Right ventricle myocardium inferior (tissue), 1 donor: ENCODE results near the gene TANC2. TPM values are rescaled to one million over a fixed set of nuclear protein-coding genes. Genes with fewer than 3 reads are reported as not detected.

Experiments
- ATAC-seq: fragments of 200-7000 bp; cut with Tn5 transposase; one replicate; pipeline ENCODE4 v1.9.1; 2020; ENCODE audit warnings: mild to moderate bottlenecking, moderate library complexity
- DNase-seq: peaks from one replicate; pipeline ENCODE4 v3.0.0; 2021; ENCODE audit errors: missing footprints
- intact Hi-C: fragments of 100-400 bp; cut with DNase I; formaldehyde crosslinking; loops from one replicate; pipeline ENCODE4 v1.11.0; 2022
- microRNA-seq: library from miRNA; unstranded; fragments of <30 nt; microRNA quantifications from one replicate; pipeline ENCODE4 v1.2.0, GENCODE V29; 2020
- total RNA-seq: library from RNA; stranded (reverse); fragmentation: NEBNext Ultra II Directional; extraction: Animal tissue kit (Norgen Biotek cat#: 25700); gene quantifications from one replicate; pipeline ENCODE4 v1.2.1, GENCODE V29; 2021
- donor health status: DM: no; HTN: yes; CAD: no; lungs with severe emphysema.

TANC2 gene
- total RNA-seq, 1 donor from 2014 or later: 7.1 TPM

DNA sequence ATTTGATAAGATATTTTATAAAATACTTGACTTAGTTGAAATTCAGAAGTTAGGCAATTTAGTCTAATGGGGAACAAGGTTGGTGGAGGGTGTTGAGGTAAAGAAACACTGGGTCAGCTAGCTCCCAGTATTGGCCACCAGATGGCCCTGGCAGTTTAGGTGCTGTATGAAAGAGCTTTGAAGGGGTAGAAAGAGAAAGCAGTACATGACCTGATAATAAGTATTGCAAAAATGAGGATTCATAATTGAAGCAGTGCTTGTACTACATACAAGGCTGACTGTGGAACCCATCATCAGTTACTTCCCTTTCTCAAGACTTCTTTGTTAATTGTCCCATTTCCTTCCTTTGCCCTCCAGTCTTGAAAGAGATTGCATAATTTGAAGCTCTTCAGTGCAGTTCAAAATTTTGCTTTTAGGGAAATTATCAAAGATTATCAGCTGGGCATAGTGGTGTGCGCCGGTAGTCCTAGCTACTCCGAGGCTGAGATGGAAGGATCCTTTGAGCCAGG lies 29.4 kb downstream of the TANC2 start:
- ATAC-seq (peak; percentile 42), DNase-seq (no peak)
- intact Hi-C loops: loop anchor here (5.0 kb wide), 1 partner anchor 412 kb away; no protein-coding TSS in a partner anchor

GRCh38 chr17:62996221-62996620 lies 30.2 kb downstream of the TANC2 start:
- ATAC-seq: no peak
- intact Hi-C loops: loop anchor here (5.0 kb wide), 1 partner anchor 411 kb away; no protein-coding TSS in a partner anchor
- DNase-seq: no peak

GRCh38 chr17:62998166-62998565 lies 32.1 kb downstream of the TANC2 start:
- no peak for DNase-seq
- intact Hi-C loops: loop anchor here (5.0 kb wide), 1 partner anchor 409 kb away; no protein-coding TSS in a partner anchor
- no peak for ATAC-seq

DNA sequence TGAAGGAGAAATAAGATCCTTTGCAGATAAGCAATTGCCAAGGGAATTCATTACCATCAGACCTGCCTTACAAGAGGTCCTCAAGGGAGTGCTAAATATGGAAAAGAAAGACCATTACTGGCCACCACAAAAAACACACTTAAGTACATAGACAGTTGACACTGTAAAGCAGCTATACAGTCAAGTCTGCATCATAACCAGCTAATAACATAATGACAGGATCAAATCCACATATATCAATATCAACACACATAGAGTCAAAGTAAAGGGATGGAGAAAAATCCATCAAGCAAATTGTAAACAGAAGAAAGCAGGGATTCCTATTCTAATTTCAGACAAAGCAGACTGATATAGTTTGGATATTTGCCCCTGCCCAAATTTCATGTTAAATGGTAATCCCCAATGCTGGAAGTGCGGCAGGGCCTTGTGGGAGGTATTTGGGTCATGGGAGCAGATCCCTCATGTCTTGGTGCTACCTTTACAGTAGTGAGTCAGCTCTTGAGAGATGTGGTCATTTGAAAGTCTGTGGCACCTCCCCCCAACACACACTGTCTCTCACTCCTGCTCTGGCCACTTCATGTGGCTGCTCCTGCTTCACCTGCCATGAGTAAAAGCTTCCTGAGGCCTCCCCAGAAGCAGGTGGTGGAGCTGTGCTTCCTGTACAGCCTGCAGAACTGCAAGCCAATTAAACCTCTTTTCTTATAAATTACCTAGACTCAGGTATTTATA lies 32.8 kb downstream of the TANC2 start:
- ATAC-seq: no peak
- intact Hi-C loops: loop anchor here (5.0 kb wide), 1 partner anchor 408 kb away; no protein-coding TSS in a partner anchor
- DNase-seq: no peak

GRCh38 chr17:62999736-63000135 lies 33.7 kb downstream of the TANC2 start:
- intact Hi-C loops: loop anchor here (5.0 kb wide), 1 partner anchor 408 kb away; no protein-coding TSS in a partner anchor
- DNase-seq: no peak
- ATAC-seq: no peak

DNA sequence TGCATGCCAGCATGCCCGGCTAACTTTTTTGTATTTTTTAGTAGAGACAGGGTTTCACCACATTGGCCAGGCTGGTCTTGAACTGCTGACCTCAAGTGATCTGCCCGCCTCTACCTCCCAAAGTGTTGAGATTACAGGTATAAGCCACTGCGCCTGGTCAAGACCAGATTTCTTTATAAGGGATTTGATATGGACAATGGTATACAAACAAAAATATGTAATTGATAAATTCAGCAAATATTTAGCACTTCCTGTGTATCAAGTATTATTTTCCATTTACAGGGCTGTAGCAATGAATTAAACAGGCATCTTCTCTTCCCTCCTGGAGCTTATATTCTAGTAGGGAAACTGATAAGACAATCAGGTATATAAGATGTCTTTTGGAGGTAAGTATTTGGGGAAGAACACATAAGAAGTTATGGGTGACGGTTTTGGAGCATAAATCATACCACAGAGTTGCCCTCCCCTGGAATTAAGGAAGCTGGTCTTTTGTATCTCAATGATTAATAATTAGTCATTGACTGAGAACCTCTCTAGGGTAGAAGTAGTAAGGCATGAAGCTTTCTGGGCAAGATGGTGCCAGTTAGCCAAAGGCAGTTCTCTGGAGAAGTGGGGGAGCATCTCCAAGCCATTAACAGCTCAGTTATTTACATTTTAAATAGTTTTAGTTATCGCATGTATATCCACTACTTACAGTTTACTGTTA lies 35.8 kb downstream of the TANC2 start:
- ATAC-seq (no peak), DNase-seq (no peak)
- intact Hi-C loops: no loop called here

GRCh38 chr17:63002625-63003024 lies 36.6 kb downstream of the TANC2 start:
- no peak for DNase-seq
- no peak for ATAC-seq
- intact Hi-C loops: no loop called here

DNA sequence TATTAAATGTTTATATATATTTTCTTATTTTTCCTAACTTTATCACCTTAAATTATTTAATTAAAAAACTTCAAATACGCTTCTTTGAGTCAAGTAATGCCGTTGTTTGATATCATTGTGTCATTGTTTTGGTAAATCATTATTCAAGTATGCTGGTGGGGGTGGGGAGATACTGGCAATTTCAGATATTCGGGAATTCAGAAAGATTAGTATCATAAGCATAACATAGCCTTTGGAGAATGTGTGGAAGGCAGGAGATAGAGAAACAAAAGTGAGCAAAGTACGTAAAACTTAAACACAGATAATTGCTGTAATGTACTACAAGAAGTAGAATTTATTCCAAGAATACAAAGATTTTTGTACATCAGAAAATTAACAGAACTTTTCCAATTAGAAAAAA lies 49.8 kb downstream of the TANC2 start:
- no peak for DNase-seq
- intact Hi-C loops: no loop called here
- ATAC-seq: no peak

Small RNAs within 50 kb of the gene (microRNA-seq; reads per million reads assigned to microRNA genes)
- gene MIR633: not detected

Other genes starting within 250 kb of the TANC2 start
- gene MARCHF10, start 157.9 kb upstream of the TANC2 start, total RNA-seq: not detected